HepG2 (cell line): ENCODE results near the gene TMEM134. TPM values are rescaled to one million over a fixed set of nuclear protein-coding genes. Genes with fewer than 3 reads are reported as not detected.
A peak's percentile ranks its signal among the peaks of the same experiment; 100 is the strongest.
"Not testable (repeated sequence)": the region's sequence is repeated elsewhere in the genome, so short reads cannot be mapped to it uniquely, and the experiment has no call there.

Experiments
- RXRB ChIP-seq: IDR thresholded peaks from 2 replicates; pipeline ENCODE4 v1.6.1; 2016; ENCODE audit warnings: borderline replicate concordance, missing genetic modification reagents, missing compliant biosample characterization
- SAP130 ChIP-seq: IDR thresholded peaks from 2 replicates; pipeline ENCODE4 v1.6.1; 2016; ENCODE audit warnings: low read depth
- TBX2 ChIP-seq: sonication (generic); formaldehyde crosslinking; IDR thresholded peaks from 2 replicates; pipeline ENCODE4 v1.5.0; 2020; ENCODE audit warnings: missing genetic modification reagents, mild to moderate bottlenecking, borderline replicate concordance
- ZIK1 ChIP-seq: sonication (generic); formaldehyde crosslinking; IDR thresholded peaks from 2 replicates; pipeline ENCODE4 v1.5.0; 2020; ENCODE audit warnings: mild to moderate bottlenecking, low read depth, missing genetic modification reagents, borderline replicate concordance
- ZMYM3 ChIP-seq: sonication (generic); formaldehyde crosslinking; IDR thresholded peaks from 2 replicates; pipeline ENCODE4 v1.5.1; 2020; ENCODE audit warnings: mild to moderate bottlenecking, missing genetic modification reagents
- ZNF441 ChIP-seq: sonication (generic); formaldehyde crosslinking; IDR thresholded peaks from 2 replicates; pipeline ENCODE4 v1.7.0; 2021; ENCODE audit warnings: missing genetic modification reagents, borderline replicate concordance
- polyA plus RNA-seq, 8 experiments: library from polyadenylated mRNA; depleted of rRNA in 3 of 8; stranded (reverse) in 7 of 8; unstranded in 1 of 8; fragments of >200 nt; fragmentation: Illumina TruSeq in 4 of 8; extraction: Trizol in 4 of 8; gene quantifications; 2 replicates each; pipeline versions ENCODE4 v1.2.1 to v1.2.3, GENCODE V29; 2011 to 2016; ENCODE audit warnings: low read depth in 4 of 8, missing spikeins in 1 of 8, mixed read lengths in 1 of 8; ENCODE audit not compliant: insufficient read depth in 1 of 8
- total RNA-seq, 5 experiments: library from RNA; depleted of rRNA; stranded (reverse); fragments of >200 nt; fragmentation: Illumina TruSeq; extraction: Trizol; gene quantifications; 2 replicates each; pipeline ENCODE4 v1.2.3, GENCODE V29; 2016; ENCODE audit warnings: low read depth in 1 of 5
- TF ChIP-seq, protein P1 (sequence below), 2 experiments: sonication (generic) in 1 of 2; formaldehyde crosslinking in 1 of 2; IDR thresholded peaks; 2 replicates each; pipeline versions ENCODE4 v1.6.1 to v1.9.0; 2014 to 2022; ENCODE audit warnings: antibody characterized with exemption in 1 of 2, borderline replicate concordance in 1 of 2, inconsistent platforms in 1 of 2, low read depth in 1 of 2, missing genetic modification reagents in 1 of 2
- TF ChIP-seq, protein P2 (sequence below): sonication (generic); formaldehyde crosslinking; conservative IDR thresholded peaks from 2 replicates; pipeline ENCODE4 v1.4.0; 2020; ENCODE audit warnings: mild to moderate bottlenecking, missing genetic modification reagents, moderate library complexity
- TF ChIP-seq, protein P3 (sequence below): sonication (generic); formaldehyde crosslinking; IDR thresholded peaks from 2 replicates; pipeline ENCODE4 v1.4.0; 2020; ENCODE audit warnings: missing genetic modification reagents
- TF ChIP-seq, protein P4 (sequence below): sonication (generic); formaldehyde crosslinking; IDR thresholded peaks from 2 replicates; pipeline ENCODE4 v1.5.1; 2020; ENCODE audit warnings: mild to moderate bottlenecking, missing genetic modification reagents, borderline replicate concordance

TMEM134 gene
- total and polyA plus RNA-seq, 2 of the 13 experiments (the other 11 are each of a cell fraction or from before 2014, with no cell fraction given), result 6.9 to 26.9 TPM

DNA sequence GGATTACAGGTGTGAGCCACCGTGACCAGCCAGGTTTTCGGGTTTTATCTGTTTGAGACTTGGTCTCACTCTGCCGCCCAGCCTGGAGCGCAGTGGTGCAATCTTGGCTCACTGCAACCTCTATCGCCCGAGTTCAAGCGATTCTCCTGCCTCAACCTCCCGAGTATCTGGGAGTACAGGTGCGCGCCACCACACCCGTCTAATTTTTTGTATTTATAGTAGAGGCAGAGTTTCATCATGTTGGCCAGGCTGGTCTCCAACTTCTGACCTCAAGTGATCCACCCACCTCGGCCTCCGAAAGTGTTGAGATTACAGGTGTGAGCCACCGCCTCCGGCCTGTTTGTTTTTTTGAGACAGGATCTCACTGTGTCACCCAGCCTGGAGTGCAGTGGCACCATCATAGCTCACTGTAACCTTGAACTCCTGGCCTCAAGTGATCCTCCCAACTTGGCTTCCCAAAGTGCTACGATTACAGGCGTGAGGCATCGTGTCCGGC lies 41.6 kb downstream of the TMEM134 start (continued):
- TF ChIP-seq, protein P1, sequence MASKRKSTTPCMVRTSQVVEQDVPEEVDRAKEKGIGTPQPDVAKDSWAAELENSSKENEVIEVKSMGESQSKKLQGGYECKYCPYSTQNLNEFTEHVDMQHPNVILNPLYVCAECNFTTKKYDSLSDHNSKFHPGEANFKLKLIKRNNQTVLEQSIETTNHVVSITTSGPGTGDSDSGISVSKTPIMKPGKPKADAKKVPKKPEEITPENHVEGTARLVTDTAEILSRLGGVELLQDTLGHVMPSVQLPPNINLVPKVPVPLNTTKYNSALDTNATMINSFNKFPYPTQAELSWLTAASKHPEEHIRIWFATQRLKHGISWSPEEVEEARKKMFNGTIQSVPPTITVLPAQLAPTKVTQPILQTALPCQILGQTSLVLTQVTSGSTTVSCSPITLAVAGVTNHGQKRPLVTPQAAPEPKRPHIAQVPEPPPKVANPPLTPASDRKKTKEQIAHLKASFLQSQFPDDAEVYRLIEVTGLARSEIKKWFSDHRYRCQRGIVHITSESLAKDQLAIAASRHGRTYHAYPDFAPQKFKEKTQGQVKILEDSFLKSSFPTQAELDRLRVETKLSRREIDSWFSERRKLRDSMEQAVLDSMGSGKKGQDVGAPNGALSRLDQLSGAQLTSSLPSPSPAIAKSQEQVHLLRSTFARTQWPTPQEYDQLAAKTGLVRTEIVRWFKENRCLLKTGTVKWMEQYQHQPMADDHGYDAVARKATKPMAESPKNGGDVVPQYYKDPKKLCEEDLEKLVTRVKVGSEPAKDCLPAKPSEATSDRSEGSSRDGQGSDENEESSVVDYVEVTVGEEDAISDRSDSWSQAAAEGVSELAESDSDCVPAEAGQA (IDR thresholded peaks at IDR 0.05; ENCODE audit: low read depth), result 0 out of 2 replicates have a peak, but pooled peaks have one; percentile 33
- TF ChIP-seq, protein P1 (CRISPR knock-in tag; IDR thresholded peaks at IDR 0.05; ENCODE audit: borderline replicate concordance), result not testable (repeated sequence)
- TF ChIP-seq ZMYM3 (peak; percentile 9; the same call in 1 of the 2 replicates), SAP130 (CRISPR knock-in tag) (peak; percentile 44), TBX2 (CRISPR knock-in tag) (peak; percentile 55; the same call in 1 of the 2 replicates), RXRB (peak; percentile 69), ZIK1 (0 out of 2 replicates have a peak, but pooled peaks have one; percentile 14), ZNF441 (CRISPR knock-in tag) (peak; percentile 43; the same call in 1 of the 2 replicates)
- TF ChIP-seq, protein P2, sequence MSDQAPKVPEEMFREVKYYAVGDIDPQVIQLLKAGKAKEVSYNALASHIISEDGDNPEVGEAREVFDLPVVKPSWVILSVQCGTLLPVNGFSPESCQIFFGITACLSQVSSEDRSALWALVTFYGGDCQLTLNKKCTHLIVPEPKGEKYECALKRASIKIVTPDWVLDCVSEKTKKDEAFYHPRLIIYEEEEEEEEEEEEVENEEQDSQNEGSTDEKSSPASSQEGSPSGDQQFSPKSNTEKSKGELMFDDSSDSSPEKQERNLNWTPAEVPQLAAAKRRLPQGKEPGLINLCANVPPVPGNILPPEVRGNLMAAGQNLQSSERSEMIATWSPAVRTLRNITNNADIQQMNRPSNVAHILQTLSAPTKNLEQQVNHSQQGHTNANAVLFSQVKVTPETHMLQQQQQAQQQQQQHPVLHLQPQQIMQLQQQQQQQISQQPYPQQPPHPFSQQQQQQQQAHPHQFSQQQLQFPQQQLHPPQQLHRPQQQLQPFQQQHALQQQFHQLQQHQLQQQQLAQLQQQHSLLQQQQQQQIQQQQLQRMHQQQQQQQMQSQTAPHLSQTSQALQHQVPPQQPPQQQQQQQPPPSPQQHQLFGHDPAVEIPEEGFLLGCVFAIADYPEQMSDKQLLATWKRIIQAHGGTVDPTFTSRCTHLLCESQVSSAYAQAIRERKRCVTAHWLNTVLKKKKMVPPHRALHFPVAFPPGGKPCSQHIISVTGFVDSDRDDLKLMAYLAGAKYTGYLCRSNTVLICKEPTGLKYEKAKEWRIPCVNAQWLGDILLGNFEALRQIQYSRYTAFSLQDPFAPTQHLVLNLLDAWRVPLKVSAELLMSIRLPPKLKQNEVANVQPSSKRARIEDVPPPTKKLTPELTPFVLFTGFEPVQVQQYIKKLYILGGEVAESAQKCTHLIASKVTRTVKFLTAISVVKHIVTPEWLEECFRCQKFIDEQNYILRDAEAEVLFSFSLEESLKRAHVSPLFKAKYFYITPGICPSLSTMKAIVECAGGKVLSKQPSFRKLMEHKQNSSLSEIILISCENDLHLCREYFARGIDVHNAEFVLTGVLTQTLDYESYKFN (CRISPR knock-in tag), result peak; percentile 50; the same call in 1 of the 2 replicates
- TF ChIP-seq, protein P3, sequence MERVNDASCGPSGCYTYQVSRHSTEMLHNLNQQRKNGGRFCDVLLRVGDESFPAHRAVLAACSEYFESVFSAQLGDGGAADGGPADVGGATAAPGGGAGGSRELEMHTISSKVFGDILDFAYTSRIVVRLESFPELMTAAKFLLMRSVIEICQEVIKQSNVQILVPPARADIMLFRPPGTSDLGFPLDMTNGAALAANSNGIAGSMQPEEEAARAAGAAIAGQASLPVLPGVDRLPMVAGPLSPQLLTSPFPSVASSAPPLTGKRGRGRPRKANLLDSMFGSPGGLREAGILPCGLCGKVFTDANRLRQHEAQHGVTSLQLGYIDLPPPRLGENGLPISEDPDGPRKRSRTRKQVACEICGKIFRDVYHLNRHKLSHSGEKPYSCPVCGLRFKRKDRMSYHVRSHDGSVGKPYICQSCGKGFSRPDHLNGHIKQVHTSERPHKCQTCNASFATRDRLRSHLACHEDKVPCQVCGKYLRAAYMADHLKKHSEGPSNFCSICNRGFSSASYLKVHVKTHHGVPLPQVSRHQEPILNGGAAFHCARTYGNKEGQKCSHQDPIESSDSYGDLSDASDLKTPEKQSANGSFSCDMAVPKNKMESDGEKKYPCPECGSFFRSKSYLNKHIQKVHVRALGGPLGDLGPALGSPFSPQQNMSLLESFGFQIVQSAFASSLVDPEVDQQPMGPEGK (CRISPR knock-in tag), result 0 out of 2 replicates have a peak, but pooled peaks have one; percentile 14
- TF ChIP-seq, protein P4, sequence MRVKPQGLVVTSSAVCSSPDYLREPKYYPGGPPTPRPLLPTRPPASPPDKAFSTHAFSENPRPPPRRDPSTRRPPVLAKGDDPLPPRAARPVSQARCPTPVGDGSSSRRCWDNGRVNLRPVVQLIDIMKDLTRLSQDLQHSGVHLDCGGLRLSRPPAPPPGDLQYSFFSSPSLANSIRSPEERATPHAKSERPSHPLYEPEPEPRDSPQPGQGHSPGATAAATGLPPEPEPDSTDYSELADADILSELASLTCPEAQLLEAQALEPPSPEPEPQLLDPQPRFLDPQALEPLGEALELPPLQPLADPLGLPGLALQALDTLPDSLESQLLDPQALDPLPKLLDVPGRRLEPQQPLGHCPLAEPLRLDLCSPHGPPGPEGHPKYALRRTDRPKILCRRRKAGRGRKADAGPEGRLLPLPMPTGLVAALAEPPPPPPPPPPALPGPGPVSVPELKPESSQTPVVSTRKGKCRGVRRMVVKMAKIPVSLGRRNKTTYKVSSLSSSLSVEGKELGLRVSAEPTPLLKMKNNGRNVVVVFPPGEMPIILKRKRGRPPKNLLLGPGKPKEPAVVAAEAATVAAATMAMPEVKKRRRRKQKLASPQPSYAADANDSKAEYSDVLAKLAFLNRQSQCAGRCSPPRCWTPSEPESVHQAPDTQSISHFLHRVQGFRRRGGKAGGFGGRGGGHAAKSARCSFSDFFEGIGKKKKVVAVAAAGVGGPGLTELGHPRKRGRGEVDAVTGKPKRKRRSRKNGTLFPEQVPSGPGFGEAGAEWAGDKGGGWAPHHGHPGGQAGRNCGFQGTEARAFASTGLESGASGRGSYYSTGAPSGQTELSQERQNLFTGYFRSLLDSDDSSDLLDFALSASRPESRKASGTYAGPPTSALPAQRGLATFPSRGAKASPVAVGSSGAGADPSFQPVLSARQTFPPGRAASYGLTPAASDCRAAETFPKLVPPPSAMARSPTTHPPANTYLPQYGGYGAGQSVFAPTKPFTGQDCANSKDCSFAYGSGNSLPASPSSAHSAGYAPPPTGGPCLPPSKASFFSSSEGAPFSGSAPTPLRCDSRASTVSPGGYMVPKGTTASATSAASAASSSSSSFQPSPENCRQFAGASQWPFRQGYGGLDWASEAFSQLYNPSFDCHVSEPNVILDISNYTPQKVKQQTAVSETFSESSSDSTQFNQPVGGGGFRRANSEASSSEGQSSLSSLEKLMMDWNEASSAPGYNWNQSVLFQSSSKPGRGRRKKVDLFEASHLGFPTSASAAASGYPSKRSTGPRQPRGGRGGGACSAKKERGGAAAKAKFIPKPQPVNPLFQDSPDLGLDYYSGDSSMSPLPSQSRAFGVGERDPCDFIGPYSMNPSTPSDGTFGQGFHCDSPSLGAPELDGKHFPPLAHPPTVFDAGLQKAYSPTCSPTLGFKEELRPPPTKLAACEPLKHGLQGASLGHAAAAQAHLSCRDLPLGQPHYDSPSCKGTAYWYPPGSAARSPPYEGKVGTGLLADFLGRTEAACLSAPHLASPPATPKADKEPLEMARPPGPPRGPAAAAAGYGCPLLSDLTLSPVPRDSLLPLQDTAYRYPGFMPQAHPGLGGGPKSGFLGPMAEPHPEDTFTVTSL (CRISPR knock-in tag), result peak; percentile 64; the same call in 1 of the 2 replicates
